ENCODE results near the gene TAX1BP1. TPM values are rescaled to one million over a fixed set of nuclear protein-coding genes. Genes with fewer than 3 reads are reported as not detected.

Gene TAX1BP1
- total and polyA plus RNA-seq, 2 of the 13 experiments (the other 11 are each of a cell fraction or from before 2014, with no cell fraction given): 95.2 to 98.9 TPM

DNA sequence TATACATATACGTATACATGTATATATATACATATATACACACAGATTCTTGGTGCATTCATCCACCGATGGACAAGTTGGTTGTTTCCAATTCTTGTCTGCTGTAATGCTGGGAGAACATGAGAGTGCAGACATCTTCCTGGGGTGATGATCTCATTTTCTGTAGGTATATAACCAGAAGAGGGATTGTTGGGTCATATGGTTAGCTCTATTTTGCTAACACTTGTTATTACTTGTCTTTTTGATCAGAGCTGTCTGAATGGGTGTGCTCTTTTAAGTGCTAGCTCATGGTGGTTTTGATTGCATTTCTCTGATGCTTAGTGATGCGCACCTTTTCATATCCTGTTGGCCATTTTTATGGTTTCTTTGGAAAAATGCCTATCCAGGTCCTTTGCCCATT is 106.4 kb downstream of the TAX1BP1 start:
- Histone ChIP-seq H3K9ac (ENCODE audit: insufficient read depth, low read depth, low read length) (no peak overlapping the region), H3K9me3 (ENCODE audit: low read length) (no peaks in the 10 kb centered on the region), H3K36me3 (replicated peaks in 1 of 2; ENCODE audit: control insufficient read depth in 1 of 2, insufficient read depth in 2 of 2, low read length in 2 of 2) (no peaks in the 10 kb centered on the region), H4K20me1 (ENCODE audit: insufficient read depth, low read length) (no peaks in the 10 kb centered on the region), H3K4me1 (ENCODE audit: insufficient read depth, low read length) (no peaks in the 10 kb centered on the region), H3K27ac (ENCODE audit: extremely low read length, insufficient read depth, low read length) (no peak overlapping the region), H3K4me3 (replicated peaks in 1 of 3; ENCODE audit: insufficient read depth in 1 of 3, low read depth in 2 of 3, low read length in 3 of 3) (no peak overlapping the region), H3K79me2 (ENCODE audit: insufficient read depth, low read length) (no peaks in the 10 kb centered on the region), H2AFZ (ENCODE audit: low read length) (no peak overlapping the region), H3K4me2 (ENCODE audit: low read depth, low read length) (no peak overlapping the region), H3K27me3 (ENCODE audit: control insufficient read depth in 1 of 2, insufficient read depth in 2 of 2, low read length in 2 of 2) (peaks cover 1 to 24% of the 10 kb centered on the region in 2 experiments; a peak in 4 of 5 replicates)
- POLR2A ChIA-PET: no interaction called here
- ATAC-seq (no peak), FAIRE-seq (no peak), DNase-seq (ENCODE audit: low spot score) (no peak)
- BruUV-seq (replicated peaks): no TSS peak
- intact Hi-C loops (cut with micrococcal nuclease; ENCODE audit: unreplicated experiment) (no loop called here), in situ Hi-C loops (cut with HindIII; ENCODE audit: extremely low pct_ligation_motif_present, low pct_unique_long_range_greater_than_20kb) (no loop called here)
- WGBS (ENCODE audit: low lambda C conversion rate): 83% methylated on average over 3 of the region's 3 CpGs
- TF ChIP-seq ZNF136 (CRISPR knock-in tag; IDR thresholded peaks at IDR 0.05; ENCODE audit: low read depth): no peak
- TF ChIP-seq KLF12 (CRISPR knock-in tag; IDR thresholded peaks at IDR 0.05; ENCODE audit: borderline replicate concordance): no peak
- TF ChIP-seq FOXM1 (CRISPR knock-in tag; IDR thresholded peaks at IDR 0.05): no peak
- TF ChIP-seq KLF11 (CRISPR knock-in tag; IDR thresholded peaks at IDR 0.05): no peak
- no peak for TF ChIP-seq HNRNPUL1 (IDR thresholded peaks at IDR 0.05; ENCODE audit: low read depth, low read length)
- TF ChIP-seq NR2F6 (IDR thresholded peaks at IDR 0.05): no peak
- no peak for TF ChIP-seq NR2F6 (CRISPR knock-in tag; IDR thresholded peaks at IDR 0.05)
- TF ChIP-seq, protein P1, sequence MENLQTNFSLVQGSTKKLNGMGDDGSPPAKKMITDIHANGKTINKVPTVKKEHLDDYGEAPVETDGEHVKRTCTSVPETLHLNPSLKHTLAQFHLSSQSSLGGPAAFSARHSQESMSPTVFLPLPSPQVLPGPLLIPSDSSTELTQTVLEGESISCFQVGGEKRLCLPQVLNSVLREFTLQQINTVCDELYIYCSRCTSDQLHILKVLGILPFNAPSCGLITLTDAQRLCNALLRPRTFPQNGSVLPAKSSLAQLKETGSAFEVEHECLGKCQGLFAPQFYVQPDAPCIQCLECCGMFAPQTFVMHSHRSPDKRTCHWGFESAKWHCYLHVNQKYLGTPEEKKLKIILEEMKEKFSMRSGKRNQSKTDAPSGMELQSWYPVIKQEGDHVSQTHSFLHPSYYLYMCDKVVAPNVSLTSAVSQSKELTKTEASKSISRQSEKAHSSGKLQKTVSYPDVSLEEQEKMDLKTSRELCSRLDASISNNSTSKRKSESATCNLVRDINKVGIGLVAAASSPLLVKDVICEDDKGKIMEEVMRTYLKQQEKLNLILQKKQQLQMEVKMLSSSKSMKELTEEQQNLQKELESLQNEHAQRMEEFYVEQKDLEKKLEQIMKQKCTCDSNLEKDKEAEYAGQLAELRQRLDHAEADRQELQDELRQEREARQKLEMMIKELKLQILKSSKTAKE (CRISPR knock-in tag; IDR thresholded peaks at IDR 0.05; ENCODE audit: borderline replicate concordance): no peak
- TF ChIP-seq, protein P2, sequence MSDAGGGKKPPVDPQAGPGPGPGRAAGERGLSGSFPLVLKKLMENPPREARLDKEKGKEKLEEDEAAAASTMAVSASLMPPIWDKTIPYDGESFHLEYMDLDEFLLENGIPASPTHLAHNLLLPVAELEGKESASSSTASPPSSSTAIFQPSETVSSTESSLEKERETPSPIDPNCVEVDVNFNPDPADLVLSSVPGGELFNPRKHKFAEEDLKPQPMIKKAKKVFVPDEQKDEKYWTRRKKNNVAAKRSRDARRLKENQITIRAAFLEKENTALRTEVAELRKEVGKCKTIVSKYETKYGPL (CRISPR knock-in tag; IDR thresholded peaks at IDR 0.05): no peak
- TF ChIP-seq, protein P3, sequence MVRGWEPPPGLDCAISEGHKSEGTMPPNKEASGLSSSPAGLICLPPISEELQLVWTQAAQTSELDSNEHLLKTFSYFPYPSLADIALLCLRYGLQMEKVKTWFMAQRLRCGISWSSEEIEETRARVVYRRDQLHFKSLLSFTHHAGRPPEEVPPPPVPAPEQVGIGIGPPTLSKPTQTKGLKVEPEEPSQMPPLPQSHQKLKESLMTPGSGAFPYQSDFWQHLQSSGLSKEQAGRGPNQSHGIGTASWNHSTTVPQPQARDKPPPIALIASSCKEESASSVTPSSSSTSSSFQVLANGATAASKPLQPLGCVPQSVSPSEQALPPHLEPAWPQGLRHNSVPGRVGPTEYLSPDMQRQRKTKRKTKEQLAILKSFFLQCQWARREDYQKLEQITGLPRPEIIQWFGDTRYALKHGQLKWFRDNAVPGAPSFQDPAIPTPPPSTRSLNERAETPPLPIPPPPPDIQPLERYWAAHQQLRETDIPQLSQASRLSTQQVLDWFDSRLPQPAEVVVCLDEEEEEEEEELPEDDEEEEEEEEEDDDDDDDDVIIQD (CRISPR knock-in tag; IDR thresholded peaks at IDR 0.05; ENCODE audit: low read depth): no peak
- no peak for TF ChIP-seq DNMT3B (CRISPR knock-in tag; conservative IDR thresholded peaks at IDR 0.05)
- no peak for TF ChIP-seq GABPB1 (CRISPR knock-in tag; IDR thresholded peaks at IDR 0.05)
- TF ChIP-seq ZSCAN20 (CRISPR knock-in tag; IDR thresholded peaks at IDR 0.05; ENCODE audit: borderline replicate concordance): no peak
- no peak for TF ChIP-seq ZNF432 (CRISPR knock-in tag; IDR thresholded peaks at IDR 0.05; ENCODE audit: borderline replicate concordance)
- TF ChIP-seq RORA (CRISPR knock-in tag; IDR thresholded peaks at IDR 0.05): no peak
- no peak for TF ChIP-seq KAT2B (IDR thresholded peaks at IDR 0.05; ENCODE audit: borderline replicate concordance, low read depth, low read length)
- TF ChIP-seq ZEB1 (IDR thresholded peaks at IDR 0.05; ENCODE audit: insufficient replicate concordance, low read depth): no peak
- CTCF ChIA-PET (ENCODE audit: low intra/inter-chr PET ratio, low total read pairs): no interaction called here
